HG02623 (cell line): ENCODE data around the gene MAP2.
A peak's percentile ranks its signal among the peaks of the same experiment; 100 is the strongest.
"Not testable (repeated sequence)": the region's sequence is repeated elsewhere in the genome, so short reads cannot be mapped to it uniquely, and the experiment has no call there.

ENCODE experiments used
- ATAC-seq: cut with Tn5 transposase; IDR thresholded peaks from one replicate; pipeline ENCODE4 v1.9.1; 2021; ENCODE audit warnings: moderate library complexity; ENCODE audit not compliant: unreplicated experiment

Gene MAP2

DNA sequence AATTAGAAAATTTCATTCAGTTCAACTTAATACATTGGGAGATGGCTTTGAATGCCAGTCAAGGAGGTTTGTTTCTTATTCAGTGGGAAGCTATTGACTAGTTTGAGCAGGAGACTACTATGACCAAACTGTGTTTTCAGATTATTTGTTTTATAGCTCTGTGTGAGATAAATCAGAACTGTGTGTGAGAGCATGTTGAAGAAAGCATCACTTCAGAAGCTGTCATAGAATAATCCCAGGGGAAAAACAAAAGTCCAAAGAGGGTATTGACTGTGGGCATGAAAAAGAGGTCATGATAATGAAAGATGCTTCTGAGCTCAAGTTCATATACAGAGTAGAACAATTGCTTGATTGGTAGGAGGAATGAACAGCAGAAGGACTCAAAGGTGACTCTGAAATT is 160.6 kb downstream of the MAP2 start:
- ATAC-seq: no peak

DNA sequence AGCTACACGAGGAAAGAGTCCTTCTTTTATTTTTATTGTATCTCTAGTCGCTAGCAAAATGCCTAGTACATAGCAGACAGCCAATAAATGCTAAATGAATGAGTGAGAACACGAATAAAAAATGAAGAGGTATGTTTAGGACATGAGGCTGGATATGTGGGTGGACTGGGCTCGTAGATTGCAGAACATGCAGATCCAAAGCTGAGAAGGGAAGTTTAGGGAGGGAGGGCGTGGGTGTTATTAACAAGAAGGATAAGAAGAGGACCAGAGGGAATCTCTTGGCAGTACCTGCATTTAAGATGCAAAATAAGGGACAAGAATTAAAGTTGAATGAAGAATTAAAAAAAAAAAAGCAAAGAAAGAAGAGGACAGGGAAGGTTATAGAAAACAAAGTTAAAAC is 161.1 kb downstream of the MAP2 start:
- no peak for ATAC-seq

DNA sequence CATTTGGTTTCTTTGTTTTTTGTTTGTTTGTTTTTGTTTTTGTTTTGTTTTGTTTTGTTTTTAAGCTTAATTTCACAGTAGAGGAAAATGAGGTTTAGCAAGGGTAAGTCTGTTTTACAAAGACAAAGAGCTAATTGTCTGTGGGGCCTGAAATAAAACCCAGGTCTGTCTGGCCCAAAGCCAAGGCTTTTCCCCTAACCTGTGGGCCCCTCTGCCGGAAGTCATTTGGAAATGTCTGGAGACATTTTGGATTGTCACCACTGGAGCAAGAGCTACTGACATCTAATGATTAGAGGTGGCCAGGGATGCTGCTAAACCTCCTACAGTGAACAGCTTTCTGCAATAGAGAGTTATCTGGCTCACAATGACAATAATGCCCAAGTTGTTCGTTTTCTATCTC is 167.2 kb downstream of the MAP2 start:
- no peak for ATAC-seq

DNA sequence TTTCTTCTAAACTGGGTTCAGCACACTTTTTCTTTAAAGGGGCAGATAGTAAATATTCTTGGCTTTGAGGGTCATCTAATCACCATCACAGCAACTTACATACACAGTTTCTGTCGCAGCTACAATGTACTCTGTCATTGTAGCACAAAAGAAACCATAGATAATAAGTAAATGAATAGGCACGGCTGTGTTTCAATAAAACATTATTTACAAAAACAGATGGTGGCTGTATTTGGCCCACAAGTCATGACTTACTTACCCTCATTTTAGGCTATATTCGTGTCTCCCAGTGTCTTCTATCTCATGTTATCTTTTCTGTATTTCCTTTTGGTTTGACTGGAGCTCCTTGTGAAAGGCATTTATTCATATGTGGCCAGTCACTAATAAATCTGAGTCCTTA is 168.3 kb downstream of the MAP2 start:
- no peak for ATAC-seq

DNA sequence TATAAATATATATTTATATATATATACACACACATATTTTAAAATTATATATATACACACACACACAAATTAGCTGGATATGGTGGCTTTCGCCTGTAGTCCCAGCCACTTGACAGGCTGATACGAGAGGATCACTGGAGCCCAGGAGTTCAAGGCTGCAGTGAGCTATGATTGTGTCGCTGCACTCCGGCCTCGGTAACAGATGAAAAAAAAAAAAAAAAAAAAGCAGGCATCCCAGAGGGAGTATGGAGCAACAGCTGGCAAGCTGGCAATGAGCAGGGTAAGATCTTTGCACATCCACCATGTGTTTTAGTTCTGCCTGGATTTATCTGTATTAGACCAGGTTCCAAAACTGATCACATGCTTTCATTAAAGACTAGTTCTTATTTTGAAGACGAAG is 170.1 kb downstream of the MAP2 start:
- ATAC-seq: no peak

DNA sequence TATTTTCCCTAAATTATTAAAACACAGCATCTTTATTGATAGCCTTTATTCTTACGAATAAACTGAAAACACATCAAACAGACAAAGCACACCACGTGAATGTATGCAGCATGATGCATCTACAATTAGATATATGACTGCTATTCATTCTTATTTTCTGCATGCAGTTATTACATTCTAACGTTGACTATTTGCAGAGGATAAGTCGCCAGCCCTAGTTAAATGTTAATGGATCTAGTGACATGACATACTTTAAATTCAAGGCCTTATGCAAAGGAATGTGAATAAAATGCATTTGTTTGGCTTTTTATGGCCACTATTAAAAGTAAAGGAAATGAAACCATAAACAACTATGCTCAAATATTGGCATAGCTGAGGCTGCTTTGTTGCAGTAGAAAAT is 172.4 kb downstream of the MAP2 start:
- no peak for ATAC-seq

DNA sequence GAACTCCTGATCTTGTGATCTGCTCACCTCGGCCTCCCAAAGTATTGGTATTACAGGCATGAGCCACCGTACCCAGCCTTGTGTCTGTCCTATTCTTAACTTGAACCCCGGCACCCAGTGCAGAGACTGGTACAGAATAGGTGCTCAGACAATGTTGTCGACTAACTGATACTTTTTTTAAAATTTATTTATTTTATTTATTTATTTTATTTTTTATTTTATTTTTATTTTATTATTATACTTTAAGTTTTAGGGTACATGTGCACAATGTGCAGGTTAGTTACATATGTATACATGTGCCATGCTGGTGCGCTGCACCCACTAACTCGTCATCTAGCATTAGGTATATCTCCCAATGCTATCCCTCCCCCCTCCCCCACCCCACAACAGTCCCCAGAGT is 174.4 kb downstream of the MAP2 start:
- not testable (repeated sequence) for ATAC-seq

DNA sequence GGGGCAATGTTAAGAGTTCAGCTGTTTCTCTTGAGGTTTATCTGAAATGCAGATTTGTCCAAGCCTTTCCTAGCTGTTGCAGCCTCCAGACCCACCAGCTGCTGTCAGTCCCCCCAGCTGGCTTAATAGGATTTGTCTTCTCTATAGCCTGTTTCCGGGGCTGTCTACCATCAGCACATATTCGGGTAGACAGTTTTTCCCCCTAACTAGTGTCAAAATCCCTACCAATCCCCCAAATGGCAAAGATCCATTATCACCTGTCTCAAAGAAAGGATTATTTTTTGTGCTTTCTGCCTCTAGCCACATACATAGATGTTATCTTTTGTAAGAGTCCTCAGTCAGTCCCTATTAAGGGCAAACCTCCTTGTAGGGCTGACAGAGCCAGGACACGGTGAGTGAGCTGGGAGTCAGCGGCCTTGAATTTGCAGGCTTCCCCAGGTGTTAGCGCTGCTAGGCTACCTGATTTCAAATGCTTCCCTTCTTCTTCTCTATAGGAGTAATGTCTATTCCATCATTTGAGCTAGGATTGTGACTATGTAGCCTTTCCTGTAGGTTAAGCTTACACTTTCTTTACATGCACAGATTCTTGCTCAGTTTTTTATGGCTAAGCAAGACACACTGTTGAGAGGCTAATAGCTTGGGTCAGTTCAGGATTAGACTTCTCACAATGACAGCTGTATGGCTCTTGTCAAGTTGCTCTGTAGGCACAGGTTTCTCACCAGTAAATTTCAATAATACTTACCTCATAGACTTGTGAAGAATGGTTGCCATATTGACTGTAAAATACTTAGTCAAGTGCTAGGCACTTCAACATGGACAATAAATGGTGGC is 176.7 kb downstream of the MAP2 start:
- ATAC-seq: no peak

DNA sequence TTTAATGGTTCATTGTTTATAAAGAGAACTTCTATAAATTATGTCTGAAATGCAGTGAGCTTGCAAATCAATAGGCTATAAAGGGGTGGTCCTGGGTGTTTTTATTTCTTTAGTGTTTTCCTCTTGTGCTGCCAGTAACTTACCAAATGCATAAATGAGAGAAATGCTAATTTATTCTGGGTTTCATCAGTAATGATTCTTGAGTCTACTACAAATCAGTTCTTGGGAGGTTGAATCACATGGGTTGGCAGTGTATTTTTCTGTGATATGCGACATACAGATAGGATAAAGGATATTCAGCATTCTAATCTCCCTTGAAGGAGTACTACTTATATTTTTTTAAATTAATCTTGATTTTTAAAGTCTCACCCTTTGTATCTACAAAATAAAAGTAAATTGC is 177.7 kb downstream of the MAP2 start:
- no peak for ATAC-seq

DNA sequence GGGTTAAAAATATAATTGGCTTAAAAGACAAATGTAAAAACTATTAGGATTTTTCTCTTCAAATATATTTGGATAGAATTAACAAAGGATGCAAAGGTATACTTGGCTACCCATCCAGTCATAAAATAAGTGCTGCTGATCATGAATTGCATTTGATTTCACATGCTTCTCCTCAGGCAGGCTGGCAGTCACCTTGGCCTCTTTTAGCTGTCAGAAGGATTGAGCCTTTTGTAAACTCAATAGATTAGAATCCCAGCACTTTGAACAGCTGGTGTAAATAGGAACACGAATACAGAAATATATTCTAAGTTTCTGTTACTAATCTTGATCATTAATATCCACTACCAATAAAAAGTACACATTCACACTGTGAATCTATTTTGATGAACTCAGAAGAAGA is 178.4 kb downstream of the MAP2 start:
- ATAC-seq: no peak

DNA sequence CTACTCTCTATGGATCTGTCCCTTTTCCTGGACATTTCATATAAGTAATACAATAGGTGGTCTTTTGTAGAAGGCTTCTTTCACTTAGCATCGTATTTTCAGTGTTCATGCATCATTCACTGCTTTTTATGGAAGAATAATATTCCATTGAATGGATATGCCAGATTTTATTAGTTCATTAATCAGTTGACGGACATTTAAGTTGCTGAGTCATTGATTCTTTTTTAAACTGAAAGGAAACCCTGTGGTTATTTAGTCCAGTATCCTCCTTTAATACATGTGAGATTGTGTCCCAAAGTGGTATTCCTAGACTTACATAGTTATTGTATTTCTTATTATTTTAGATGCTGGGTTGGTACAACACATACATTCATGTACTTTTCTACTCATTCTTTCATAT is 185.7 kb downstream of the MAP2 start:
- no peak for ATAC-seq

DNA sequence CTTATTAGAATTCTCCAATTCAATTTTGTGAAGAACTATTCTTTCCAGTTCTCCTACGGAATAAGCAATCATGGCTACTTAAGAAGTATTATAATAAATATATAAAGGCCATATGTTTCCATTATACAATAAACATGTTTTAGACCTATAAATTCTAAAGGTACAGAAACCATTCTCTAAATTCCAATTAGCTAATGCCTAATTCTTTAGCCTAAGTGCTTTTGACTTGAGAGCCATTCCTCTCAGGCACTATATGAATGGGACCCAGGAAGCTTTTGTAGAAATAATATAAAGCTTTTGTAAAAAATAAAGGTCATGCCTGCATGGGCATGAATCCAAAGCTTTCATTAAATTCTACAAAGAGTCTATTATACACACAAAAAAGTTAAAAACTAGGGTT is 186.8 kb downstream of the MAP2 start:
- ATAC-seq: no peak

DNA sequence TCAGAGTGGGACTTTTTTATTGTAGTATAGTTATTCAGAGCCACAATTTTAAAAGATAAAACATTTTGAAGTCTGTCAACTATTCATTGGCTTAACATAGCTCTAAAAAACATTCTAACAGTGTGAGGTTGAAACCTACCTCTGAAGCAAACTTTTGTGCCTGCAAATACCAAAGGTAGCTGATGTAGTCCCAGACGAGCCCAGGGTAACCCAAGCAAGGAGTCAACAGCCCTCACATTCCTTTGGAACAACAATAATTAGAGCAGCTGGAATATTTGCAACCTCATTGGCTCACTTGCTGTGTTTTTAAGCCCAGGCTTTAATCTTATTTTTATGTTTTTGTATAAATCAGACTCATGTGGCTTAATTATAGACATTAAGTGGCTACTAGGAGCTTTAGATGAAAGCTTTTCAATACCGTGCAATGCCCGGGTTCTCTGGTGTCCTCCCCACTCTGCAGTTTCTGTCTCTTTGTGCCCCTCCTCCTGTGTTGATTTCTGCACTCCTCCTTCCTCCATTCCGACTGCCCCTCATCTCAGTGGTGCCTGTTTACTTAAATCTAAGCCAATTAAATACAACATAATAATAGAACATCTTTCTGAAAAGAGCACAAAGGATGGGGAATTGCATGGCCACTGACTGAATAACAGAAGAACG is 189.9 kb downstream of the MAP2 start:
- ATAC-seq: no peak

DNA sequence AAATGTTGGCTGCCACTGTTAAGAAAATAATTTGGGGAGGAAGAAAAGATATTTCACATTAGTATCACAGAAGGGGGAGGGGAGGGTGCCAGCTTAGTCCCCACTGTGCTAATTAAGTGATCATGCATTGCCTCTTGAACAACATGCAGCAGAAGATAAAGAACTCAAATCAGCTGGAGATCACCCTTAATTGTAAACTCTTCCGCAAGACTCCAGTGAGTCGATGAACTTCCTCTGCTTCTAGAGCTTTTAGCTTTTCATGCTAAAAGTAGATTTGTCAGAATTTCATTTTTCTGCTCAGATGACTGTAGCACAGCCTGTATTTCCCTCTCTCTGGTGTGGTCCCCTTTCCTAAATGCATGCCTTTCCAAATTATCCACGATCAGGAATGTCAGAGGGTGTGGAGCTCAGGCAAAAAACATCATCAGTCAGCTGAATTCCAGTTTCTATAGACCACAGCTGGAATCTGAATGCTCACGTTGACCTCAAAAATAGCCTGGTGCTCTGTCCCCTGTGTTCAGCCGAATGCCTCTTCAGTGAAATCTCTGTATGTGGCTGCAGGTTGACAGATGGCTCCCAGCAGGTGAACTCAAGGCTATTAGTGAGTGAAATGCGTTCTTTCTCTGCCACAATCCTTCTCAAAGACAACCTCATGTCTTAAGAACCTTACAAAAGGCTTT is 191.0 kb downstream of the MAP2 start:
- ATAC-seq: no peak

DNA sequence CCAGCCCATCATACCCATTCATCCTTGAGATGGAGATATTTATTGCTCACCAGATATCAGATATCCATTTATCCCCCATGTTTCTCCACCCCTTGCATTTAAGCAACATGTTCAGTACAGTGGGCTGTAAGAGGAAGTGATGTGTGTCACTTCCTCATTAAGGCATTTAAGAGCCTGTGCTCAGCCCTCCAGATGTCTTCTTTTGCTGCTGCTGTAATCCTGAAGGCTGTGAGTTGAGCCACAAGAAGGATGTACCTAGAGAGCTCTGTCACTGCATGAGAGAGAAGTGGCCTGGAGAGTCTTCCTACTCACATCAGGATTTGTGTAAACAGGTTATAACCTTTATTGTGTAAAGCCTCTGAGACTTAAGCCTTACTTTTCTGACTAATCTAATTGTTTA is 195.9 kb downstream of the MAP2 start:
- peak; percentile 82 for ATAC-seq

DNA sequence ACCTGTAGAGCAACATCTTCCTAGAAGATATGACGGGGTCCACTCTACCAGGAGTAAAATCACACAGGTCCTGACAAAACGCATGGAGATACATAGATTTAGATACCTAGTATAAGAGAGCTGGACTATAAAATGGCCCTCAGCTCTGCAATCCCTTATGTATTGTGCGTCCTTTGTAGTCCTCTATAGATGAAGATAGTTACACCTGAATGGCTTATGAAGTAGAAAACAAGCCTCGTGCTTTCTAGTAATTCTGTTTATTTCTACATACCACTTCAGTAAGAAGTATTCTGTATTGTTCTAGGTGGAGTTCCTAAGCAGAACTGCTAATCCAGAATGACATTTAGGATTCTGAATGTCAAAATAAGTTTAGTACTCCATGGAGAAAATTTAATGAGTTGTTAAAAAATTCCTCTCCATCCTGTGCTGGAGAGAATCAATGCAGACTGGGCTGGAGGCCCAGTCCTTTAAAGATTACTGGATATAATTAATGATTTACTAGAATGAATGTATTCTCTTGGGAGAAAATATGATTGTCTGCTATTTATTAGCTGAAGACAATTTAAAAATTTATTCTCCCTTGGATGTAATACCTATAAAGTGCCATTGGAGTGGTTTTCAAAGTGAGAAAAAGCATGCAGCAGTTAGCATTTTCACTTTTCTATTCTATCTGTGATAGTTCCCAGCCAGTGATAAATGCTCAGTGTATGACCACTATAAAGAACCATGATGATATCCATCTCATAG is 200.5 kb downstream of the MAP2 start:
- ATAC-seq: no peak

DNA sequence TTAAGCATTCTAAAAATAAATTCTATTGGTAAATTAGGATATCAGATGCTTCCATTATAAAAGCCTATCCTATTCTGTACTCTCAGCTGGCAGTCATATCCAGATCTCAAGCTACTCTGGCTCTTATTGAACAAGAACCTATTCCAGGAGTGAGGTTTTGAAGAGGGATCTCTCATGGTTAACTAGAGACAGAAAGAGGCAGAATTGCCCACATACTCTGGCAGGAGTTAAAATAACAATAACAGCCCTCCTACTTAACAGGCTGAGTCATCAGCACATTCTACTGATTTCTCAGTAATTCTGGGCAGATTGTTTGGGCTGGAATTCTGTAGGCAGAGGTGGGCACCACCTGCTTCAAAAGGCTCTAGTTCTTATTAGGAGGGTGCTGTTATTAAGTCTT is 205.8 kb downstream of the MAP2 start:
- no peak for ATAC-seq

DNA sequence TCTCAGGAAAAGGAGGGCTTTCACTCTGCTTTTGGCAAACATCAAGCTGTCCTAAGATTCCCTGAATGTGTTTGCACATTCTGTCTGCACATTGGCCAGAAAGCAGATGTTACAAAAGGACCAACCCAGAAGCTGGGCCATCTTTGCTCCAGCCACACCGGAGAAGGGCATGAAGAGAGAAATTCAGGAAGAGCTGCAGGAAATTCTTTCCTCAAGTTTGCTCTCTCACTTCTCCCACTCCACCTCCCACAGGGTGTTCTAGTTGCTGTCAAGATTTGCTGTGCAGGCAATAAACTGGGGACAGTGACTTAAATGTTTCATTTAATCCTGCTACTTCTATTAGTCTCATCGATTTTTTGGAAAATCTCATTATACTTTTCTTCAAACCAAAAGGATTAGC is 210.1 kb downstream of the MAP2 start:
- no peak for ATAC-seq

DNA sequence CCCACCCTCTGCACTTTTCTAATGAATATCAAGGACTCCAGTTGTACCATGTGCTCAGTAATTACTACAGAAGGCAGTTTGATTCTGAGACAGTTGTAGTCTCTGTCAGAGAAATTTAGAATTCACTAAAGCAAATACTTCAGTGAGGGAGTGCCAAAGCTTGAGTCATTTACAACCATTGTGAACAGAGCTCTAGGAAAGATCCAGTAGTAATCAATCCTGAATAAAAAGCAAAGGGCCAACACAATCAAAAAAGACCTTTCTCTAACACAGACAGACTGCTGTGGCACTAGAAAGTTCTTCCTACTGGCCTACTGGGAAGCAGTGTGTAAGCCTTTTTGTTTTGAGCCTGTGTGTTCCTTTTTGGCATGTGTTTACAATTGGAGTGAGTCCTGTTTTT is 212.2 kb downstream of the MAP2 start:
- ATAC-seq: no peak

DNA sequence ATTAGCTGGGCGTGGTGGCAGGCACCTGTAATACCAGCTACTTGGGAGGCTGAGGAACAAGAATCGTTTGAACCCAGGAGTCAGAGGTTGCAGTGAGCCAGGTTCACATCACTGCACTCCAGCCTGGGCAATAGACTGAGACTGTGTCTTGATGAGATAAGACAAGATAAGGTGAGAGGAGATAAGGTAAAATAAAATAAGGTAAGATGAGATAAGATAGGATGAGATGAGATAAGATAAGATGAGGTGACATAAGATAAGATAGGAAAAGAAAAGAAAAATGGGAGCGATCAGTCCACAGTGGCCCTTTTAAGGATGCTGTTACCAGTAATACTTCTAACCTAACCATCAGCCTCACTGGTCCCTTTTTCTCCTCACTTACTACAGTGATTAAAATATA is 213.4 kb downstream of the MAP2 start:
- no peak for ATAC-seq

DNA sequence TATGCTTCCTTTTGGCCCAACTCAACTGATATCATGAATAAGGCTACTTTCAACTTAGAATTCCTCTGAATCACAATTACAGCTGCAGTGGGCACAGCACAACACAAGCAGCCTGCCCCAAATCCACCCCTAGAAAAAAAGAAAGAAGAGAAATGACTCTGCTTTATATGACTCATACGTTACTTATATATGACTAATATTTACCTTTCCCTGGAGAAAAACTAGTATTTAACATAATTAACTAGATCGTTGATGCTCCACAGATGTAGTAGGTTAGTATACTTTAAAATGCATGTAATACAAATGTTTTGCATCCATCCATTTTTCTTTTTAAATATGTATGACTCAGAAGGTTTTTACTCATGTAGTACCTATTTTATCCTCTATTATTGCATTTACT is 214.5 kb downstream of the MAP2 start:
- ATAC-seq: no peak
